HG03135 (cell line): ENCODE measurements around the gene MAP3K20.
"Not testable (repeated sequence)": the region's sequence is repeated elsewhere in the genome, so short reads cannot be mapped to it uniquely, and the experiment has no call there.

Experiments used
- ATAC-seq: cut with Tn5 transposase; IDR thresholded peaks from one replicate; pipeline ENCODE4 v1.9.1; 2021; ENCODE audit warnings: mild to moderate bottlenecking, moderate library complexity; ENCODE audit not compliant: unreplicated experiment

MAP3K20 gene

GRCh38 chr2:173119069-173119807 is 43.6 kb downstream of the MAP3K20 start:
- ATAC-seq: no peak

- no peak for ATAC-seq
These were observed 44.3 kb downstream of the MAP3K20 start for GRCh38 chr2:173119944-173120343.

GRCh38 chr2:173122936-173123335 is 47.3 kb downstream of the MAP3K20 start:
- no peak for ATAC-seq

- ATAC-seq: no peak
These were observed 48.8 kb downstream of the MAP3K20 start for GRCh38 chr2:173124441-173124840.

- ATAC-seq: no peak
These were observed 51.2 kb downstream of the MAP3K20 start for GRCh38 chr2:173126819-173127218.

- ATAC-seq: not testable (repeated sequence)
These were observed 52.5 kb downstream of the MAP3K20 start for GRCh38 chr2:173128132-173128531.

GRCh38 chr2:173130496-173131465 is 55.1 kb downstream of the MAP3K20 start:
- ATAC-seq: no peak

- no peak for ATAC-seq
These were observed 56.9 kb downstream of the MAP3K20 start for GRCh38 chr2:173132531-173132930.

GRCh38 chr2:173134703-173135102 is 59.1 kb downstream of the MAP3K20 start:
- ATAC-seq: no peak

GRCh38 chr2:173136067-173136466 is 60.4 kb downstream of the MAP3K20 start:
- no peak for ATAC-seq

GRCh38 chr2:173136599-173136998 is 61.0 kb downstream of the MAP3K20 start:
- no peak for ATAC-seq

GRCh38 chr2:173137610-173138009 is 62.0 kb downstream of the MAP3K20 start:
- ATAC-seq: no peak

GRCh38 chr2:173138962-173139361 is 63.3 kb downstream of the MAP3K20 start:
- ATAC-seq: no peak

GRCh38 chr2:173141666-173142065 is 66.0 kb downstream of the MAP3K20 start:
- ATAC-seq: no peak

GRCh38 chr2:173145454-173145853 is 69.8 kb downstream of the MAP3K20 start:
- ATAC-seq: no peak

GRCh38 chr2:173146590-173146989 is 70.9 kb downstream of the MAP3K20 start:
- no peak for ATAC-seq

GRCh38 chr2:173148520-173148919 is 72.9 kb downstream of the MAP3K20 start:
- ATAC-seq: no peak

- ATAC-seq: peak; percentile 78
These were observed 73.8 kb downstream of the MAP3K20 start for GRCh38 chr2:173149491-173149890.

- ATAC-seq: no peak
These were observed 74.4 kb downstream of the MAP3K20 start for GRCh38 chr2:173150087-173150486.

- ATAC-seq: no peak
These were observed 75.3 kb downstream of the MAP3K20 start for GRCh38 chr2:173150963-173151362.

GRCh38 chr2:173151671-173152401 is 76.2 kb downstream of the MAP3K20 start:
- ATAC-seq: peak; percentile 68
